DOHH2 (cell line): ENCODE results near the gene ANOS1.

Experiments used
- EZH2phosphoT487 ChIP-seq: fragments of 200-600 bp; sonication (generic); IDR thresholded peaks from 2 replicates; pipeline ENCODE4 v1.6.1; 2017; ENCODE audit warnings: borderline replicate concordance, mild to moderate bottlenecking, antibody characterized with exemption, low read length, moderate library complexity, mixed read lengths
- TF ChIP-seq, protein P1 (sequence below): fragments of 200-600 bp; sonication (generic); IDR thresholded peaks from one replicate; pipeline ENCODE4 v1.5.1; 2014; ENCODE audit warnings: antibody characterized with exemption, mild to moderate bottlenecking, low read depth, low read length; ENCODE audit not compliant: poor library complexity, severe bottlenecking

GRCh38 chrX:8673201-8673600 is 58.7 kb downstream of the ANOS1 start:
- TF ChIP-seq, protein P1, sequence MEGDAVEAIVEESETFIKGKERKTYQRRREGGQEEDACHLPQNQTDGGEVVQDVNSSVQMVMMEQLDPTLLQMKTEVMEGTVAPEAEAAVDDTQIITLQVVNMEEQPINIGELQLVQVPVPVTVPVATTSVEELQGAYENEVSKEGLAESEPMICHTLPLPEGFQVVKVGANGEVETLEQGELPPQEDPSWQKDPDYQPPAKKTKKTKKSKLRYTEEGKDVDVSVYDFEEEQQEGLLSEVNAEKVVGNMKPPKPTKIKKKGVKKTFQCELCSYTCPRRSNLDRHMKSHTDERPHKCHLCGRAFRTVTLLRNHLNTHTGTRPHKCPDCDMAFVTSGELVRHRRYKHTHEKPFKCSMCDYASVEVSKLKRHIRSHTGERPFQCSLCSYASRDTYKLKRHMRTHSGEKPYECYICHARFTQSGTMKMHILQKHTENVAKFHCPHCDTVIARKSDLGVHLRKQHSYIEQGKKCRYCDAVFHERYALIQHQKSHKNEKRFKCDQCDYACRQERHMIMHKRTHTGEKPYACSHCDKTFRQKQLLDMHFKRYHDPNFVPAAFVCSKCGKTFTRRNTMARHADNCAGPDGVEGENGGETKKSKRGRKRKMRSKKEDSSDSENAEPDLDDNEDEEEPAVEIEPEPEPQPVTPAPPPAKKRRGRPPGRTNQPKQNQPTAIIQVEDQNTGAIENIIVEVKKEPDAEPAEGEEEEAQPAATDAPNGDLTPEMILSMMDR, result no peak
- no peak for TF ChIP-seq EZH2phosphoT487
